ENCODE measurements around the gene PHEX. TPM values are rescaled to one million over a fixed set of nuclear protein-coding genes. Genes with fewer than 3 reads are reported as not detected.

PHEX gene
- total and polyA plus RNA-seq, 3 experiments from 2014 or later: 0.36 to 20.8 (median 20.1) TPM

GRCh38 chrX:22041907-22042530, 9.9 kb downstream of the PHEX start:
- Histone ChIP-seq H3K4me1 (ENCODE audit: insufficient read depth, low read length) (no peaks in the 10 kb centered on the region), H3K27me3 (ENCODE audit: insufficient read depth, low read length, poor library complexity, severe bottlenecking) (no peaks in the 10 kb centered on the region), H3K9me3 (ENCODE audit: low read length) (no peaks in the 10 kb centered on the region), H3K36me3 (ENCODE audit: insufficient read depth, low read length) (no peaks in the 10 kb centered on the region), H3K4me3 (ENCODE audit: low read length) (no peak overlapping the region), H3K27ac (ENCODE audit: low read depth, low read length) (no peak overlapping the region)
- POLR2A ChIA-PET: no interaction called here
- H3K27me3 Mint-ChIP-seq: peaks cover 2 to 8% of the 10 kb centered on the region in 2 donors
- CTCF ChIA-PET: no interaction called here
- H3K4me1 Mint-ChIP-seq: peaks cover 0 to 11% (median 4%) of the 10 kb centered on the region in 3 donors
- no peak for DNase-seq
- no peak overlapping the region for H3K27ac Mint-ChIP-seq
- H3K36me3 Mint-ChIP-seq: peaks cover 0 to 3% (median 0%) of the 10 kb centered on the region in 3 donors
- no peak overlapping the region for H3K4me3 Mint-ChIP-seq
- peaks cover 0 to 2% (median 0%) of the 10 kb centered on the region in 5 donors for H3K9me3 Mint-ChIP-seq

- H3K27me3 Mint-ChIP-seq: peaks cover 0 to 6% of the 10 kb centered on the region in 2 donors
- Histone ChIP-seq H3K4me3 (ENCODE audit: low read length) (no peak overlapping the region), H3K27me3 (ENCODE audit: insufficient read depth, low read length, poor library complexity, severe bottlenecking) (no peaks in the 10 kb centered on the region), H3K9me3 (ENCODE audit: low read length) (no peaks in the 10 kb centered on the region), H3K4me1 (ENCODE audit: insufficient read depth, low read length) (no peaks in the 10 kb centered on the region), H3K36me3 (ENCODE audit: insufficient read depth, low read length) (no peaks in the 10 kb centered on the region), H3K27ac (ENCODE audit: low read depth, low read length) (no peak overlapping the region)
- H3K36me3 Mint-ChIP-seq: no peaks in the 10 kb centered on the region
- no peak overlapping the region for H3K4me3 Mint-ChIP-seq
- DNase-seq: no peak
- CTCF ChIA-PET: no interaction called here
- no peak overlapping the region for H3K27ac Mint-ChIP-seq
- POLR2A ChIA-PET: interaction anchor here (0.5 kb wide), 1 partner anchor 1791 kb away, joined by 4 read pairs; no protein-coding TSS in a partner anchor
- H3K9me3 Mint-ChIP-seq: peaks cover 0 to 2% (median 0%) of the 10 kb centered on the region in 5 donors
- H3K4me1 Mint-ChIP-seq: peaks cover 0 to 6% (median 0%) of the 10 kb centered on the region in 3 donors
Measured at GRCh38 chrX:22043872-22044271, 11.7 kb downstream of the PHEX start.

- Histone ChIP-seq H3K27ac (ENCODE audit: low read depth, low read length) (no peak overlapping the region), H3K9me3 (ENCODE audit: low read length) (no peaks in the 10 kb centered on the region), H3K4me1 (ENCODE audit: insufficient read depth, low read length) (no peaks in the 10 kb centered on the region), H3K36me3 (ENCODE audit: insufficient read depth, low read length) (no peaks in the 10 kb centered on the region), H3K27me3 (ENCODE audit: insufficient read depth, low read length, poor library complexity, severe bottlenecking) (no peaks in the 10 kb centered on the region), H3K4me3 (ENCODE audit: low read length) (no peak overlapping the region)
- no peaks in the 10 kb centered on the region for H3K4me1 Mint-ChIP-seq
- ChIA-PET POLR2A (no interaction called here), CTCF (no interaction called here)
- H3K36me3 Mint-ChIP-seq: no peaks in the 10 kb centered on the region
- H3K4me3 Mint-ChIP-seq: no peak overlapping the region
- H3K9me3 Mint-ChIP-seq: peaks cover 0 to 3% (median 0%) of the 10 kb centered on the region in 5 donors
- peaks cover 0 to 4% of the 10 kb centered on the region in 2 donors for H3K27me3 Mint-ChIP-seq
- no peak overlapping the region for H3K27ac Mint-ChIP-seq
- no peak for DNase-seq
Measured at GRCh38 chrX:22047468-22047867, 15.3 kb downstream of the PHEX start.

DNA sequence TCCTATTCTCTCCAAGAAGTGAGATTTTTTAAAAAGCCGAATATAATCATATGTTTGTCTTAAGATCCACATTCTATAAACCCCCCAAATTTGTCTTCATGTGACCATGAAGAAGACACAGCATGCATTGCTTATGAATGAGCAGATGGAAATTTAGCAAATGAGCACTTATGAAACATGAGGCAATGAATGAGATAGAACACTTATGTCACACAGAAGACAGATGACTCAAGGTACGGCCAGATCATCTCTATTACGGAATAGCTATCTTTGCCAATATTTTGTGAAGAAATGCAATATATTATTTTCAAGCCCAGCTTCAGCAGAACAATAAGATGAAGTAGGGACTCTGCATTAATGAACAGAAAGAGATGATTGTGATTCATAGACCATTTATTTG, 21.4 kb downstream of the PHEX start:
- H3K4me3 ChIP-seq (ENCODE audit: low read length): no peak overlapping the region
- CTCF ChIA-PET: no interaction called here
- Mint-ChIP-seq H3K27me3 (no peaks in the 10 kb centered on the region), H3K4me1 (no peaks in the 10 kb centered on the region), H3K4me3 (no peak overlapping the region), H3K27ac (no peak overlapping the region), H3K9me3 (peaks cover 0 to 3% (median 1%) of the 10 kb centered on the region in 5 donors), H3K36me3 (peaks cover 0 to 3% (median 0%) of the 10 kb centered on the region in 3 donors)
- no peaks in the 10 kb centered on the region for H3K36me3 ChIP-seq (ENCODE audit: insufficient read depth, low read length)
- DNase-seq: no peak
- no peaks in the 10 kb centered on the region for H3K27me3 ChIP-seq (ENCODE audit: insufficient read depth, low read length, poor library complexity, severe bottlenecking)
- no peaks in the 10 kb centered on the region for H3K4me1 ChIP-seq (ENCODE audit: insufficient read depth, low read length)
- H3K27ac ChIP-seq (ENCODE audit: low read depth, low read length): no peak overlapping the region
- POLR2A ChIA-PET: no interaction called here
- no peaks in the 10 kb centered on the region for H3K9me3 ChIP-seq (ENCODE audit: low read length)

DNA sequence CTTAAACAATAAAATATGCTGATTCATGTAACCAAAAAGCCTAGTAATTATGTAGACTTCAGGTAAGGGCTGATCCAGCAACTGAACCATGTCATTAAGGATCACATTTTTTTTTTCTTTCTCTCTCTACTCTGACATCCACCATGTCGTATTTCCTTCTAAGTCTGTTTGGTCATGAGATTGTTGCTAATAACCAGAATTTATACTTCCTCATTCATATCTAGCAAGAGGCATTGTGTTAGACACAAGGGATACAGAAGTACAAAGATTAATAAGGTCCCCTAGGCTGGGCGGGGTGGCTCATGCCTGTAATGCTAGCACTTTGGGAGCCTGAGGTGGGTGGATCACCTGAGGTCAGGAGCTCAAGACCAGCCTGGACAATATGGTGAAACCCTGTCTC, 24.1 kb downstream of the PHEX start:
- Histone ChIP-seq H3K9me3 (ENCODE audit: low read length) (no peaks in the 10 kb centered on the region), H3K27ac (ENCODE audit: low read depth, low read length) (no peak overlapping the region), H3K27me3 (ENCODE audit: insufficient read depth, low read length, poor library complexity, severe bottlenecking) (no peaks in the 10 kb centered on the region), H3K4me1 (ENCODE audit: insufficient read depth, low read length) (no peaks in the 10 kb centered on the region), H3K36me3 (ENCODE audit: insufficient read depth, low read length) (no peaks in the 10 kb centered on the region), H3K4me3 (ENCODE audit: low read length) (no peak overlapping the region)
- CTCF ChIA-PET: interaction anchor here (1.5 kb wide), 1 partner anchor 71 kb away, joined by 3 read pairs; no protein-coding TSS in a partner anchor
- Mint-ChIP-seq H3K9me3 (peaks cover 0 to 3% (median 0%) of the 10 kb centered on the region in 5 donors), H3K27me3 (no peaks in the 10 kb centered on the region), H3K36me3 (peaks cover 0 to 3% (median 0%) of the 10 kb centered on the region in 3 donors), H3K4me1 (peaks cover 0 to 13% (median 9%) of the 10 kb centered on the region in 3 donors), H3K4me3 (no peak overlapping the region), H3K27ac (no peak overlapping the region)
- POLR2A ChIA-PET: no interaction called here
- no peak for DNase-seq

DNA sequence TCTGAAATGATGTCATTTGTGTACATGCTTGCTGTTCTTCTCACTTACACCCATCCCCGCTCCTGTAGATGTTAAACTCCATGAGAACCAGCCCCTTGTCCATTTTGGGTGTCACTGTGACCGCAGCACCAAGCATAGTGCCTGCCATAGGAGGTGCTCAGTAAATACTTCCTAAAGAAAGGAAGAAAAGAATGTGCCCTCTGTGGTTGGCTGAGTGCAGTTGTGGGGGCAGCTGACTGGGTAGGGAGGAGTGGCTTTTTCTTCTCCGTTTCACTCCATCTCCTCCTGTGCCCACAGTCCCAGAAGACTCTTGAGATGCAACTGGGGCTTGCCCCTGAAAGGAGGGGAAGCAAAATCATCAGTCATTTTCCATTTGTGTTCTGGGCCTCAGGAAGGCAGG, 25.5 kb downstream of the PHEX start:
- ChIA-PET POLR2A (no interaction called here), CTCF (no interaction called here)
- Mint-ChIP-seq H3K4me1 (peaks cover 0 to 13% (median 9%) of the 10 kb centered on the region in 3 donors), H3K27me3 (no peaks in the 10 kb centered on the region), H3K27ac (no peak overlapping the region), H3K4me3 (no peak overlapping the region), H3K9me3 (peaks cover 0 to 3% (median 0%) of the 10 kb centered on the region in 5 donors), H3K36me3 (peaks cover 0 to 3% (median 0%) of the 10 kb centered on the region in 3 donors)
- Histone ChIP-seq H3K4me3 (ENCODE audit: low read length) (no peak overlapping the region), H3K27ac (ENCODE audit: low read depth, low read length) (no peak overlapping the region), H3K4me1 (ENCODE audit: insufficient read depth, low read length) (no peaks in the 10 kb centered on the region), H3K36me3 (ENCODE audit: insufficient read depth, low read length) (no peaks in the 10 kb centered on the region), H3K9me3 (ENCODE audit: low read length) (no peaks in the 10 kb centered on the region), H3K27me3 (ENCODE audit: insufficient read depth, low read length, poor library complexity, severe bottlenecking) (no peaks in the 10 kb centered on the region)
- no peak for DNase-seq

DNA sequence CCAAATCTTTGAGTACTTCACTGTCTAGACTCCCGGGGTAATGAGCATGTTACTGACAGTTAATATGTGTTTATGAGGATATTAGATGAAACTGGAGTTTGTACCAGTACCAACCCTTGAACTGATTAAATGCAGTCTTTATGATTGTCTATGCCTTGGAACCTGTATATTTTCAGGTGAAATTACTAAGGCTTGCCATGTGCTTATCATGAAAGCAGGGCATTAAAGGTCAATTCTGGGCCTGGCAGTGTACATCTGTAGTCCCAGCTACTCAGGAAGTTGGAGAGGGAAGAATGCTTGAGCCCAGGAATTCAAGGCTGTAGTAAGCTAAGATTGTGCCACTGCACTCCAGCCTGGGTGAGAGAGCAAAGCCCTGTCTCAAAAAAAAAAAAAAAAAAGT, 27.6 kb downstream of the PHEX start:
- ChIA-PET CTCF (interaction anchor here (0.7 to 1.7 kb wide), 3 partner anchors 20 to 76 kb away, joined by 3 to 6 read pairs (median 4); no protein-coding TSS in a partner anchor), POLR2A (no interaction called here)
- no peaks in the 10 kb centered on the region for H3K27me3 Mint-ChIP-seq
- no peak for DNase-seq
- H3K9me3 Mint-ChIP-seq: peaks cover 0 to 3% (median 2%) of the 10 kb centered on the region in 5 donors
- H3K36me3 Mint-ChIP-seq: peaks cover 0 to 3% (median 0%) of the 10 kb centered on the region in 3 donors
- H3K9me3 ChIP-seq (ENCODE audit: low read length): no peaks in the 10 kb centered on the region
- no peaks in the 10 kb centered on the region for H3K4me1 ChIP-seq (ENCODE audit: insufficient read depth, low read length)
- no peaks in the 10 kb centered on the region for H3K36me3 ChIP-seq (ENCODE audit: insufficient read depth, low read length)
- H3K4me1 Mint-ChIP-seq: peaks cover 4 to 21% (median 17%) of the 10 kb centered on the region in 3 donors
- H3K27me3 ChIP-seq (ENCODE audit: insufficient read depth, low read length, poor library complexity, severe bottlenecking): no peaks in the 10 kb centered on the region
- no peak overlapping the region for H3K4me3 ChIP-seq (ENCODE audit: low read length)
- no peak overlapping the region for H3K4me3 Mint-ChIP-seq
- H3K27ac Mint-ChIP-seq: no peak overlapping the region
- H3K27ac ChIP-seq (ENCODE audit: low read depth, low read length): no peak overlapping the region

- Histone ChIP-seq H3K36me3 (ENCODE audit: insufficient read depth, low read length) (no peaks in the 10 kb centered on the region), H3K27me3 (ENCODE audit: insufficient read depth, low read length, poor library complexity, severe bottlenecking) (no peaks in the 10 kb centered on the region), H3K9me3 (ENCODE audit: low read length) (no peaks in the 10 kb centered on the region), H3K4me3 (ENCODE audit: low read length) (no peak overlapping the region), H3K4me1 (ENCODE audit: insufficient read depth, low read length) (no peaks in the 10 kb centered on the region), H3K27ac (ENCODE audit: low read depth, low read length) (no peak overlapping the region)
- Mint-ChIP-seq H3K9me3 (peaks cover 0 to 3% (median 2%) of the 10 kb centered on the region in 5 donors), H3K36me3 (peaks cover 0 to 3% (median 0%) of the 10 kb centered on the region in 3 donors), H3K27ac (no peak overlapping the region), H3K27me3 (no peaks in the 10 kb centered on the region), H3K4me1 (peaks cover 4 to 21% (median 17%) of the 10 kb centered on the region in 3 donors), H3K4me3 (no peak overlapping the region)
- CTCF ChIA-PET: interaction anchor here (1.5 to 1.7 kb wide), 2 partner anchors 19 to 21 kb away, joined by 4 to 6 read pairs; no protein-coding TSS in a partner anchor
- POLR2A ChIA-PET: no interaction called here
- no peak for DNase-seq
Measured at GRCh38 chrX:22060415-22061280, 28.5 kb downstream of the PHEX start.
